Keratinocyte (primary cell): Measurements from ENCODE around the gene GYS2. TPM values are rescaled to one million over a fixed set of nuclear protein-coding genes. Genes with fewer than 3 reads are reported as not detected.

Experiments
- DNase-seq: peaks from one replicate; pipeline ENCODE4 v3.0.0-alpha.2; 2011; ENCODE audit warnings: low read depth, missing footprints, low spot score
- FAIRE-seq: peaks from 2 replicates; lab custom pipeline; 2011; peaks lifted over from hg19 to GRCh38; lab: Jason Lieb, UNC
- H2AFZ ChIP-seq: 2 replicates; pipeline ENCODE4 v1.6.0; 2012; ENCODE audit warnings: low read length, control low read depth, inconsistent platforms; ENCODE audit not compliant: control insufficient read depth
- H3K27ac ChIP-seq: 2 replicates; pipeline ENCODE4 v1.5.1; 2011; ENCODE audit warnings: low read length; ENCODE audit not compliant: control insufficient read depth, insufficient read depth
- H3K27me3 ChIP-seq: 3 replicates; pipeline ENCODE4 v1.6.0; 2011; ENCODE audit warnings: low read length; ENCODE audit not compliant: control insufficient read depth, insufficient read depth; ENCODE audit errors: extremely low read depth
- H3K36me3 ChIP-seq, 2 experiments: 2 replicates in 1 of 2; 3 replicates in 1 of 2; pipeline ENCODE4 v1.5.1; 2011; ENCODE audit warnings: low read length in 2 of 2, mild to moderate bottlenecking in 1 of 2; ENCODE audit not compliant: control insufficient read depth in 2 of 2, insufficient read depth in 2 of 2; ENCODE audit errors: extremely low read depth in 1 of 2
- H3K4me1 ChIP-seq: 3 replicates; pipeline ENCODE4 v1.5.1; 2011; ENCODE audit warnings: low read length; ENCODE audit not compliant: control insufficient read depth, insufficient read depth; ENCODE audit errors: extremely low read depth
- H3K4me2 ChIP-seq: 3 replicates; pipeline ENCODE4 v1.6.0; 2011; ENCODE audit warnings: low read depth, low read length; ENCODE audit not compliant: control insufficient read depth, insufficient read depth; ENCODE audit errors: extremely low read depth
- H3K4me3 ChIP-seq, 3 experiments: fragments of 200-600 bp in 1 of 3; sonication (generic) in 1 of 3; 2 replicates in 2 of 3; 3 replicates in 1 of 3; pipeline ENCODE4 v1.5.1; 2011 to 2016; ENCODE audit warnings: low read length in 3 of 3, mild to moderate bottlenecking in 3 of 3, control low read depth in 2 of 3, inconsistent platforms in 1 of 3, low read depth in 1 of 3, mixed read lengths in 1 of 3, mixed run types in 1 of 3, moderate library complexity in 1 of 3; ENCODE audit not compliant: control insufficient read depth in 2 of 3, insufficient read depth in 2 of 3; ENCODE audit errors: extremely low read depth in 1 of 3
- H3K79me2 ChIP-seq: 2 replicates; pipeline ENCODE4 v1.6.0; 2012; ENCODE audit warnings: low read length; ENCODE audit not compliant: control insufficient read depth, insufficient read depth
- H3K9ac ChIP-seq: 3 replicates; pipeline ENCODE4 v1.6.0; 2011; ENCODE audit warnings: low read length; ENCODE audit not compliant: control insufficient read depth, insufficient read depth; ENCODE audit errors: extremely low read depth
- H3K9me1 ChIP-seq: 3 replicates; pipeline ENCODE4 v1.6.0; 2011; ENCODE audit warnings: low read length; ENCODE audit not compliant: control insufficient read depth, insufficient read depth; ENCODE audit errors: extremely low read depth
- H3K9me3 ChIP-seq: 2 replicates; pipeline ENCODE4 v1.5.1; 2012; ENCODE audit warnings: low read depth, low read length; ENCODE audit not compliant: control insufficient read depth
- H4K20me1 ChIP-seq: 3 replicates; pipeline ENCODE4 v1.6.0; 2011; ENCODE audit warnings: low read length; ENCODE audit not compliant: control insufficient read depth, insufficient read depth; ENCODE audit errors: extremely low read depth
- EZH2 ChIP-seq: IDR thresholded peaks from one replicate; pipeline ENCODE4 v1.6.1; 2012; ENCODE audit warnings: inconsistent platforms, mild to moderate bottlenecking, low read length, moderate library complexity
- dilution Hi-C: fragments of 300-500 bp; cut with MboI; formaldehyde crosslinking; loops from one replicate; pipeline ENCODE4 v1.7.0; 2020; ENCODE audit warnings: low sequenced_read_pairs; ENCODE audit not compliant: extremely low pct_ligation_motif_present
- polyA plus RNA-seq, 5 experiments: library from polyadenylated mRNA; depleted of rRNA in 3 of 5; stranded (reverse) in 3 of 5; stranded (forward) in 1 of 5; unstranded in 1 of 5; fragments of >200 nt; gene quantifications; 1 replicate in 1 of 5; 2 replicates in 3 of 5; 3 replicates in 1 of 5; pipeline versions ENCODE4 v1.2.1 to v1.2.3, GENCODE V29; 2011 to 2012; ENCODE audit warnings: missing spikeins in 2 of 5, low read depth in 1 of 5, low replicate concordance in 1 of 5
- TF ChIP-seq, protein P1 (sequence below), 3 experiments: IDR thresholded peaks in 1 of 3; conservative IDR thresholded peaks in 1 of 3; optimal IDR thresholded peaks in 1 of 3; 2 replicates in 2 of 3; 3 replicates in 1 of 3; pipeline versions ENCODE3 to v1.5.1; 2011; ENCODE audit warnings: low read length in 3 of 3, mild to moderate bottlenecking in 3 of 3, moderate library complexity in 2 of 3, control low read depth in 1 of 3, inconsistent platforms in 1 of 3; ENCODE audit not compliant: insufficient read depth in 2 of 3; ENCODE audit errors: extremely low read depth in 1 of 3

GYS2 gene
- polyA plus RNA-seq, 1 donor (not counting 4 experiments of a cell fraction or from before 2014, with no cell fraction given) = not detected

- Histone ChIP-seq H4K20me1 (no peaks in the 10 kb centered on the region), H3K27ac (no peak overlapping the region), H3K27me3 (no peaks in the 10 kb centered on the region), H3K9me3 (no peaks in the 10 kb centered on the region), H3K4me3 (no peak overlapping the region), H3K9me1 (no peaks in the 10 kb centered on the region), H3K4me1 (no peaks in the 10 kb centered on the region), H2AFZ (no peak overlapping the region), H3K4me2 (no peak overlapping the region), H3K36me3 (peaks cover 7 to 11% of the 10 kb centered on the region in 2 experiments), H3K9ac (no peak overlapping the region), H3K79me2 (no peaks in the 10 kb centered on the region)
- dilution Hi-C loops = no loop called here
- FAIRE-seq (no peak), DNase-seq (no peak)
- TF ChIP-seq EZH2 = no peak
- TF ChIP-seq, protein P1, sequence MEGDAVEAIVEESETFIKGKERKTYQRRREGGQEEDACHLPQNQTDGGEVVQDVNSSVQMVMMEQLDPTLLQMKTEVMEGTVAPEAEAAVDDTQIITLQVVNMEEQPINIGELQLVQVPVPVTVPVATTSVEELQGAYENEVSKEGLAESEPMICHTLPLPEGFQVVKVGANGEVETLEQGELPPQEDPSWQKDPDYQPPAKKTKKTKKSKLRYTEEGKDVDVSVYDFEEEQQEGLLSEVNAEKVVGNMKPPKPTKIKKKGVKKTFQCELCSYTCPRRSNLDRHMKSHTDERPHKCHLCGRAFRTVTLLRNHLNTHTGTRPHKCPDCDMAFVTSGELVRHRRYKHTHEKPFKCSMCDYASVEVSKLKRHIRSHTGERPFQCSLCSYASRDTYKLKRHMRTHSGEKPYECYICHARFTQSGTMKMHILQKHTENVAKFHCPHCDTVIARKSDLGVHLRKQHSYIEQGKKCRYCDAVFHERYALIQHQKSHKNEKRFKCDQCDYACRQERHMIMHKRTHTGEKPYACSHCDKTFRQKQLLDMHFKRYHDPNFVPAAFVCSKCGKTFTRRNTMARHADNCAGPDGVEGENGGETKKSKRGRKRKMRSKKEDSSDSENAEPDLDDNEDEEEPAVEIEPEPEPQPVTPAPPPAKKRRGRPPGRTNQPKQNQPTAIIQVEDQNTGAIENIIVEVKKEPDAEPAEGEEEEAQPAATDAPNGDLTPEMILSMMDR (optimal IDR thresholded peaks at IDR 0.05 in 1 of 3, IDR thresholded peaks at IDR 0.05 in 1 of 3, conservative IDR thresholded peaks at IDR 0.05 in 1 of 3; ENCODE audit: extremely low read depth in 1 of 3, insufficient read depth in 2 of 3, low read length in 3 of 3) = no peak
Measured at GRCh38 chr12:21634245-21634644, 29.6 kb upstream of the GYS2 start.

- no peak for FAIRE-seq
- Histone ChIP-seq H3K4me1 (no peaks in the 10 kb centered on the region), H4K20me1 (no peaks in the 10 kb centered on the region), H3K27me3 (no peaks in the 10 kb centered on the region), H3K27ac (no peak overlapping the region), H3K79me2 (no peaks in the 10 kb centered on the region), H3K4me3 (no peak overlapping the region), H2AFZ (no peak overlapping the region), H3K36me3 (peaks cover 5 to 7% of the 10 kb centered on the region in 2 experiments), H3K9ac (no peak overlapping the region), H3K9me3 (no peaks in the 10 kb centered on the region), H3K4me2 (no peak overlapping the region), H3K9me1 (no peaks in the 10 kb centered on the region)
- no peak for DNase-seq
- dilution Hi-C loops = no loop called here
- TF ChIP-seq, protein P1 (optimal IDR thresholded peaks at IDR 0.05 in 1 of 3, IDR thresholded peaks at IDR 0.05 in 1 of 3, conservative IDR thresholded peaks at IDR 0.05 in 1 of 3; ENCODE audit: extremely low read depth in 1 of 3, insufficient read depth in 2 of 3, low read length in 3 of 3) = no peak
- no peak for TF ChIP-seq EZH2
Measured at GRCh38 chr12:21631367-21631766, 26.7 kb upstream of the GYS2 start.
